Stimulated activated CD4-positive, alpha-beta T cell treated with anti-CD3 and anti-CD28 coated beads, Interleukin-4, amount 100 ng/mL, for 1 hour (primary cell): ENCODE results near the gene AOPEP.
"Not testable (repeated sequence)": the region's sequence is repeated elsewhere in the genome, so short reads cannot be mapped to it uniquely, and the experiment has no call there.

ENCODE experiments used
- DNase-seq: peaks from one replicate; pipeline ENCODE4 v3.0.0-alpha.2; 2020

The AOPEP gene

DNA sequence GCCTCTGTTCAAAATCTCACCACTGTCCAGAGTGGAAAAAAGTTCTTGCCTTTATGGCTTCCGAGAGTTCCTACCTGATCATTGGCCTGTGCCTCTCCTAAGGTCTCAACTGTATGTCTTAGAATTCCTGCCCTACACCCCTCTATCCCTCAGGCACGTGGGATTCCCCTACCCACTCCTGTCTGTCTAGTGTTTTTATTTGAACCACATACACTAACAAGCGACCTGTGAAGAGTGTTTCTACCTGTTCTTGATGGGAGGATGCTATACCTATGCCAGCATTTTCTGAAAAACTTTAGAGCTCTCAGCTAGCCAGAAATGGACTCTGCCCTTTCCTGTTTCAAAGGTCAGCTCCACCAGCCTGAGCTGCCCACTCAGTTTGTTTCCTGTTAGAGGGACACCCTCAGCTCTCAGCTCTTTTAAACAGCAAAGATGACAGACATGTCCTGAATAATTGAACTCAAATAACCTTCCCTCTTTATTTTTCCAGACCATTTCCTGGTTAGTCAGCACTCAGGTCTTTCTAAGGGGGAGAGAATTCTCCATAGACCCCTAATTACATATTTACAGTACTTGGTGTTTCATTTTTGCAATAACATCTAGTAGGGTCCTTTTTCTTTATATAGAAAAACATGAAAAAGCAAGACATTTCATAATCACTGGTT is 214.8 kb downstream of the AOPEP start:
- no peak for DNase-seq

DNA sequence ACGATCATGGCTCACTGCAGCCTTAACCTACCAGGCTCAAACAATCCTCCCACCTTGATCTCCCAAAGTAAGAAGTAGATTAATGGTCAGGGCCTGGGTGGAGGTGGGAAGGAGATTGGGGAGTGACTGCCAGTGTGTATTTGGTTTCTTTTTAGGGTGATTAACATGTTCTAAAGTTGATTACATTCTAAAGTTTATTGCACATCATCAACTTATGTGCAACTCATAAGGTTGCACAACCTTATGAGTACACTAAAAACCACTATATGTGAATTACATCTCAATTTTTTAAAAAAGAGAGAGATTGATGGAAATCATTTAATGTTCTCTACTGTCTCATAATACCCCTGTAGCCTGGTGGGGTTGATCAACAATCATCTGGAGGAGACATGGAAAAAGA is 218.1 kb downstream of the AOPEP start:
- no peak for DNase-seq

- no peak for DNase-seq
Observed at GRCh38 chr9:94945197-94946144, 219.0 kb downstream of the AOPEP start.

- no peak for DNase-seq
Observed at GRCh38 chr9:94946256-94946655, 219.8 kb downstream of the AOPEP start.

DNA sequence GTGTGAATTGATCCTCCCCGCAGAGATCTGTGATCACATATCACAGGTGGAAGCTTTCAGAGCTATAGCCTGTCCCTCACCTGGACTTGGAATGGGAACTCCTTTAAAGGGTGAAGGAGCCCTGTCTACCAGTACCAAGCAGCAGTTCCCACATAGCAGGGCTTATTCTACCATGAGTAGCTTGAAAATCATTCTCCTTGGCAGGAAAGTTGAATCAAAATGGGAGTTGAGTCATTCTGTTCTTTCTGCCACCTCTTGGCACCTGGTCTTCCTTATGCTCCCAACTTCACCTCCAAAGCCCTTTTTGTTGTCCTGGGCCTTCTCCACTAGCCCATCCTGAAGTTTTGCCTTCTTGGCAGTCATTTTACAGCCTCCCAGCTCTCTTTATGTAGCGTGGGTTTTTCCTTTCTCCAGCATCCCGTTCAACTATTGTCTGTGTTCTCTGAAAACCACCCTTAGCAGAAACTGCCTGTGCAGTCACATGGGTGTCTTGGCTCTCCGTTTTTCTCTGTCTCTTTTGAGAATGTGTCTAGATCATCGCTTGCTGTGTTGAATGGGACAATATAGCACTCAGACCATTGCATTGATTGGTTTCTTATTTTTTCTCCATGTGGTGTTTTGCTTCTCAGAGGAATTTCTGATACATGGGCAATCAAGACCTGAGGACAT is 222.2 kb downstream of the AOPEP start:
- DNase-seq, result no peak

DNA sequence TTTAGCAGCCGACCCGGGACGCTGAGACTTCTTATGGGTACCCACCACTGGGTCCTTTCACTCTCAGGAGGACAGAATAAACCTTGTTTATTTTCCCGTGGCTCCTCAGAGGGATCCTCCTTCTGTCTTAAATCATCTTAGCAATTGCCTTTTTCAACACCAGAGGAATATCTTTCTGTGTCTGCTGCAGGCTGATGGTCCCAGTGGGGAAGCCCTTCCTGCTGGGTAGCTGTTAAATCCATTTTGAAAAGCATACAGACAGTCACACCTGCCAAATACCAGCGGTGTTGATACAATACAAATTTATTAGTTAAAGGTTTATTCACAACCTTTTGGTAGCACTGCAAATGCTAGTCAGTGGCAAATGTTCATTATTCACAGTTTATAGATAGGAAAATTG is 222.9 kb downstream of the AOPEP start:
- DNase-seq, result no peak

DNA sequence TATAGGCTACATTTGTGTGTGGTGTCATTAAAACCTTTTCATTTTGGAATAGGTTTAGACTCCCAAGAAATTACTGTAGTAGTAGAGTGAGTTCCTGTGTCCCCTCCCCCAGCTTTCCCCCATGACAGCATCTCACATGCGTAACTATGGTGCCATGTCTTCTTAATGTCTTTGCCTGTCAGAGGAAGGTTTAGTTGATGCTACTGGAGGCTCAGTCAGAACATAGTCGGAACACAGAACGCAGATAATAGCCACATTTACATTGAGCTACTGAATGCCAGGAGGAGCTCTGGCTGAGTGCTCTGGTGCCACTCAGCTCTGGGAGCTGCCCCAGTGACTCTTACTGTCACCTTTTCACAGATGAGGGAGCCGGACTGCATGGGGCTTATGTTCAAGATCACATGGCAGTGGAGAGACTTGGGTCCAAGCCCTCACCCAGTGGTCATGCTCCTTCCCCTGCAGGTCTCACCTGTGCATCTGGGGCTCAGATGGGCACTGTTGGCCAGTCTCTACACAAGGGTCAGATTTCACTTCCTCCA is 223.6 kb downstream of the AOPEP start:
- no peak for DNase-seq

- no peak for DNase-seq
Observed at GRCh38 chr9:94950579-94951323, 224.3 kb downstream of the AOPEP start.

DNA sequence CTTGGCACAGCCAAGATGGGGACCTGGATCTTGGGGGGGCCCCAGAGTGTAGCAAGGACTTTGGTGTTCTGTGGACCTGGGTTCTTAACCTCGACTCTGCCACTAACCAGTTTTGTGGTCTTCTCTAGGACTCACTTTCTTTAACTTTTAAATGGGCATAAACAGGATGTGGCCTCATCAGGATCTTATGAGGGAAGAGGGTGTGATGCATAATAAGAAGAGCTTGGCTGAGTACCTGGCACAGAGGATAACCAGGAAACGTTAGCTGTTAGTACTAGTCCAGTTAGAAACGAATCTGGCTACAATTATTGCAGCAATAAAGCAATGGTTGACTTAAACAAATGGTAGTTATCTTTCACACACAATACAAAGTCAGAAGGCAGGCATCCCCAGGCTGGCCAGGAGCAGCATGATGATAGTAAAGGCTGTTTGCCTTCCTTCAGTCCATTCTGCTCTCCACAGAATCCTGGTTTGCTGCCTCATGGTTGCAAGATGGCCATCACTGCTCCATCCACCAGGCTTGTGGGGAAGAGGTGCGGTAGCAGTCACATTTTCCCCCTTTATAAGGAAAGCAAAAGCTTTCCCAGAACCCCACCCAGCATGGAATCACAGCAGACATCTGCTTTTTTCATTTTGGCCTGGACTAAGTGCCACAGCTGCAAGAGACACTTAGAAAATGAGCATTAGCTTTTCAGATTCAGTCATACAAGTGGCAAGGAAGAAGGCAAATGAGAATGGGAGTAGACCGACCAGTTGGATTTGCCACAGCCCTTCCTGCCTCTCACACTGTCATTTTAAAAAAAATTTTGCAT is 225.0 kb downstream of the AOPEP start:
- DNase-seq, result no peak

- no peak for DNase-seq
Observed at GRCh38 chr9:94952565-94953373, 226.3 kb downstream of the AOPEP start.

- DNase-seq, result no peak
Observed at GRCh38 chr9:94956731-94957130, 230.2 kb downstream of the AOPEP start.

DNA sequence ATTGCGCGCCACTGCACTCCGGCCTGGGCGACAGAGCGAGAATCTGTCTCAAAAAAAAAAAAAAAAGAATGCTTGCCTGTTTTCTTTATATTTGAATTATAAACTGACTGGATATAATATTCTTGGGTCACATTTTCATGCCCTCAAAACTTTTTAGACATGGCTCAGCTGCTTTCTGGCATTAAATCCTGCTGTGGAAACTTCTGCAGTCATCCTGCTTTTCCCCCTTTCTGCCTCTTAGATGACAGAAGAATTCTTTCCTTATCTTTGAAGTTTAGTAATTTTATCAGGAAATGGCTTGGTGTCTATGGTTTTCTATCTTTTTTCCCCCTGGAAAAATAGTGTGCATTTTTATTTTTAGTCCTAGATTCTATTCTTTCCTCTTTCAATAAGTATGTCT is 234.5 kb downstream of the AOPEP start:
- DNase-seq, result no peak

- DNase-seq, result no peak
Observed at GRCh38 chr9:94961870-94962269, 235.4 kb downstream of the AOPEP start.

DNA sequence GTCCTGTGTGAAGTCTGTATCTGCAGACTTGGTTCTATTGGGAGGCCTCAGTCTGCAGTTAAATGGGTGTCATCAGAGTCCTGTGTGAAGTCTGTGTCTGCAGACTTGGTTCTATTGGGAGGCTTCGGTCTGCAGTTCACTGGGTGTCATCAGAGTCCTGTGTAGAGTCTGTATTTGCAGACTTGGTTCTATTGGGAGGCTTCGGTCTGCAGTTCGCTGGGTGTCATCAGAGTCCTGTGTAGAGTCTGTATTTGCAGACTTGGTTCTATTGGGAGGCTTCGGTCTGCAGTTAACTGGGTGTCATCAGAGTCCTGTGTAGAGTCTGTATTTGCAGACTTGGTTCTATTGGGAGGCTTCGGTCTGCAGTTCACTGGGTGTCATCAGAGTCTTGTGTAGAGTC is 239.1 kb downstream of the AOPEP start:
- not testable (repeated sequence) for DNase-seq

GRCh38 chr9:94966046-94966445 is 239.5 kb downstream of the AOPEP start:
- DNase-seq, result not testable (repeated sequence)

DNA sequence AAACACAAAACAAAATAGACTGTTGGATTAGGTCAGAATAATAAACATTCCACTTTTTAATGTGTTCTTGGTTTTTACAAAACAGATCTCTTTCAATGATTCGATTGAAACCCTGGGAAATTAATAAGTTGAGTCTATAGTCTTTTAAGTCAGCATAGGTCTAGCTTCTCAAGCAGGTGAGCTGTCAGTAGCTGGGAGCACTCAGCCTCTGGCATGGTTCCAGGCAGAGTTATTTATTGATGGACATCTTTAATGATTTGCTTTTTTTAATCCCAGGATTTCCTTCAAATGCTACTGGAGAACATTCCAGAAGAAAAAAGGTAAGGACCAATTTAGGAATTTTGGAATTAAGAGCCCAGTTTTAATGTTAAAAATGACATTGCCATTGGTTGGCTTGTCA is 241.0 kb downstream of the AOPEP start:
- no peak for DNase-seq

DNA sequence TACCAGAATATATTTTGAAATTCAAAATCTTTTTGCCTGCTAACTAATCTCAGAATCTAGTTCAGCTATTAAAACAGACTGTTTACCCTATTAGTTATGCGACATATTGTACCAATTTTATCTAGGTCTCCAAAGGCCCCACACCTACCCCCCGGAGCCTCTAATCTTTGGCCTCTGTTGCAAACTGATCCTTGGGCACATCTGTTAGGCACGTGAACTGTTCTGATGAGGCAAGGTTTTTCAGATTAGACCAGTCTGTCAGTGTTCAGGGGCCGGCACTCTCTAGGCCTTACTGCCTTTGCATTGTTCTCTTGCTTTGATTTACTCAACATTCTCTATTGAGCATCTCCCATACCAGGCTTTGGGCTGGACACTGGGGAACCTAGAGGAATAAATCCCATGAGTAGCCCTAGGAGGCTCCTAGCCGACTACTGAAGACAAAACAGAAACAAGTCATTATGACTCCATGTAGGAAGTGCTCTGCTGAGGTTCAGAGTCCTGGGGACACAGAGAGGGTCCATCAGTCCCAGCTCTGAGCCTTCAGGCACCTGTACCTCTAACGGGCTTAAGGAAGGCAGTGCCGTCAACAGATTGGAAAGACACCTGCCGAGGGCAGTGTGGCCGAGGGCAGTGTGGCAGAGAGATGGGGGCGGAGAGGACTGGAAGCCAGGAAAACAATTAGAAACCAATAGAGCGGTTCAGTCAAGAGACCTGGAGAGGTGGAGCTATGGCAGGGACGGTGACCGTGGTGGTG is 245.1 kb downstream of the AOPEP start:
- DNase-seq, result no peak

- no peak for DNase-seq
Observed at GRCh38 chr9:94973451-94973941, 247.0 kb downstream of the AOPEP start.

- DNase-seq, result no peak
Observed at GRCh38 chr9:94974154-94974879, 247.8 kb downstream of the AOPEP start.
